ENCODE results near the gene NF1. TPM values are rescaled to one million over a fixed set of nuclear protein-coding genes. Genes with fewer than 3 reads are reported as not detected.

Gene NF1
- total and polyA plus RNA-seq, 4 donors, result 8.4 to 116 (median 25.5) TPM

GRCh38 chr17:31163091-31163781, 68.5 kb downstream of the NF1 start:
- ATAC-seq (ENCODE audit: insufficient read depth, low FRiP score) (no peak), DNase-seq (no peak)
- H3K9ac ChIP-seq (ENCODE audit: insufficient read depth in 1 of 2, low read length in 2 of 2), result no peak overlapping the region
- no peak for TF ChIP-seq CTCF (IDR thresholded peaks at IDR 0.05; ENCODE audit: control extremely low read depth, extremely low read depth)
- no peaks in the 10 kb centered on the region for H3K4me1 ChIP-seq (ENCODE audit: control insufficient read depth in 5 of 5, insufficient read depth in 5 of 5, low read length in 5 of 5)
- H3K27ac ChIP-seq (ENCODE audit: low read depth in 1 of 2, low read length in 1 of 2), result no peak overlapping the region
- H3K36me3 ChIP-seq (ENCODE audit: control insufficient read depth in 4 of 4, insufficient read depth in 4 of 4, low read length in 4 of 4), result peaks cover 0 to 24% (median 7%) of the 10 kb centered on the region in 4 donors
- no peaks in the 10 kb centered on the region for H3K9me3 ChIP-seq (ENCODE audit: control insufficient read depth in 4 of 4, insufficient read depth in 3 of 4, low read length in 3 of 4)
- H3K27me3 ChIP-seq (ENCODE audit: control insufficient read depth in 3 of 3, insufficient read depth in 3 of 3, low read length in 2 of 3), result no peaks in the 10 kb centered on the region
- WGBS, 2 donors, result 95% methylated on average over 7 of the region's 7 CpGs
- H3K4me3 ChIP-seq, result no peak overlapping the region

GRCh38 chr17:31167111-31167510, 72.3 kb downstream of the NF1 start:
- DNase-seq (no peak), ATAC-seq (ENCODE audit: insufficient read depth, low FRiP score) (no peak)
- no peaks in the 10 kb centered on the region for H3K9me3 ChIP-seq (ENCODE audit: control insufficient read depth in 4 of 4, insufficient read depth in 3 of 4, low read length in 3 of 4)
- no peak for TF ChIP-seq CTCF (IDR thresholded peaks at IDR 0.05; ENCODE audit: control extremely low read depth, extremely low read depth)
- H3K27ac ChIP-seq (ENCODE audit: low read depth in 1 of 2, low read length in 1 of 2), result no peak overlapping the region
- peaks cover 0 to 15% (median 5%) of the 10 kb centered on the region in 4 donors for H3K36me3 ChIP-seq (ENCODE audit: control insufficient read depth in 4 of 4, insufficient read depth in 4 of 4, low read length in 4 of 4)
- H3K27me3 ChIP-seq (ENCODE audit: control insufficient read depth in 3 of 3, insufficient read depth in 3 of 3, low read length in 2 of 3), result no peaks in the 10 kb centered on the region
- no peak overlapping the region for H3K4me3 ChIP-seq
- H3K9ac ChIP-seq (ENCODE audit: insufficient read depth in 1 of 2, low read length in 2 of 2), result no peak overlapping the region
- no peaks in the 10 kb centered on the region for H3K4me1 ChIP-seq (ENCODE audit: control insufficient read depth in 5 of 5, insufficient read depth in 5 of 5, low read length in 5 of 5)
- 97 to 99% methylated on average over 3 of the region's 3 CpGs for WGBS, 2 donors

- no peaks in the 10 kb centered on the region for H3K27me3 ChIP-seq (ENCODE audit: control insufficient read depth in 3 of 3, insufficient read depth in 3 of 3, low read length in 2 of 3)
- ATAC-seq (ENCODE audit: insufficient read depth, low FRiP score) (no peak), DNase-seq (no peak)
- H3K4me3 ChIP-seq, result no peak overlapping the region
- peaks cover 0 to 1% (median under 1%) of the 10 kb centered on the region in 4 donors for H3K36me3 ChIP-seq (ENCODE audit: control insufficient read depth in 4 of 4, insufficient read depth in 4 of 4, low read length in 4 of 4)
- TF ChIP-seq CTCF (IDR thresholded peaks at IDR 0.05; ENCODE audit: control extremely low read depth, extremely low read depth), result no peak
- no peak overlapping the region for H3K27ac ChIP-seq (ENCODE audit: low read depth in 1 of 2, low read length in 1 of 2)
- H3K9ac ChIP-seq (ENCODE audit: insufficient read depth in 1 of 2, low read length in 2 of 2), result no peak overlapping the region
- no peaks in the 10 kb centered on the region for H3K9me3 ChIP-seq (ENCODE audit: control insufficient read depth in 4 of 4, insufficient read depth in 3 of 4, low read length in 3 of 4)
- H3K4me1 ChIP-seq (ENCODE audit: control insufficient read depth in 5 of 5, insufficient read depth in 5 of 5, low read length in 5 of 5), result no peaks in the 10 kb centered on the region
These were observed 76.9 kb downstream of the NF1 start for GRCh38 chr17:31171701-31172100.

GRCh38 chr17:31172388-31172787, 77.6 kb downstream of the NF1 start:
- peaks cover 0 to 3% (median 0%) of the 10 kb centered on the region in 4 donors for H3K36me3 ChIP-seq (ENCODE audit: control insufficient read depth in 4 of 4, insufficient read depth in 4 of 4, low read length in 4 of 4)
- DNase-seq, result no peak
- H3K9ac ChIP-seq (ENCODE audit: insufficient read depth in 1 of 2, low read length in 2 of 2), result no peak overlapping the region
- no peaks in the 10 kb centered on the region for H3K4me1 ChIP-seq (ENCODE audit: control insufficient read depth in 5 of 5, insufficient read depth in 5 of 5, low read length in 5 of 5)
- TF ChIP-seq CTCF (IDR thresholded peaks at IDR 0.05; ENCODE audit: control extremely low read depth, extremely low read depth), result no peak
- H3K27ac ChIP-seq (ENCODE audit: low read depth in 1 of 2, low read length in 1 of 2), result no peak overlapping the region
- ATAC-seq (ENCODE audit: insufficient read depth, low FRiP score), result no peak
- no peaks in the 10 kb centered on the region for H3K27me3 ChIP-seq (ENCODE audit: control insufficient read depth in 3 of 3, insufficient read depth in 3 of 3, low read length in 2 of 3)
- WGBS, 2 donors, result 98% methylated on average over 7 of the region's 7 CpGs
- no peaks in the 10 kb centered on the region for H3K9me3 ChIP-seq (ENCODE audit: control insufficient read depth in 4 of 4, insufficient read depth in 3 of 4, low read length in 3 of 4)
- H3K4me3 ChIP-seq, result no peak overlapping the region

Data from lung (tissue), 12 donors.